Measurements from ENCODE around the gene ROBO1. TPM values are rescaled to one million over a fixed set of nuclear protein-coding genes. Genes with fewer than 3 reads are reported as not detected.

ROBO1 gene
- total and polyA plus RNA-seq, 2 of the 13 experiments (the other 11 are each of a cell fraction or from before 2014, with no cell fraction given) = 52.2 to 71.0 TPM

GRCh38 chr3:79184251-79184650 lies 583.5 kb downstream of the ROBO1 start (continued):
- no peak for TF ChIP-seq ZNF432 (CRISPR knock-in tag; IDR thresholded peaks at IDR 0.05; ENCODE audit: borderline replicate concordance)
- no peak for TF ChIP-seq ZBTB7B (CRISPR knock-in tag; IDR thresholded peaks at IDR 0.05)
- no peak for TF ChIP-seq ZNF670 (CRISPR knock-in tag; IDR thresholded peaks at IDR 0.05; ENCODE audit: borderline replicate concordance)
- TF ChIP-seq FIP1L1 (IDR thresholded peaks at IDR 0.05; ENCODE audit: borderline replicate concordance, insufficient read depth, low read depth, low read length) = no peak
- TF ChIP-seq REL (CRISPR knock-in tag; conservative IDR thresholded peaks at IDR 0.05) = no peak

- ChIA-PET CTCF (ENCODE audit: low intra/inter-chr PET ratio, low total read pairs) (no interaction called here), POLR2A (no interaction called here)
- Histone ChIP-seq H3K4me2 (ENCODE audit: low read depth, low read length) (no peak overlapping the region), H3K9me3 (ENCODE audit: low read length) (no peaks in the 10 kb centered on the region), H3K27me3 (ENCODE audit: control insufficient read depth in 1 of 2, insufficient read depth in 2 of 2, low read length in 2 of 2) (peaks cover 0 to 1% of the 10 kb centered on the region in 2 experiments; a peak in 1 of 5 replicates), H2AFZ (ENCODE audit: low read length) (no peak overlapping the region), H4K20me1 (ENCODE audit: insufficient read depth, low read length) (no peaks in the 10 kb centered on the region), H3K36me3 (replicated peaks in 1 of 2; ENCODE audit: control insufficient read depth in 1 of 2, insufficient read depth in 2 of 2, low read length in 2 of 2) (no peaks in the 10 kb centered on the region), H3K4me1 (ENCODE audit: insufficient read depth, low read length) (no peaks in the 10 kb centered on the region), H3K79me2 (ENCODE audit: insufficient read depth, low read length) (no peaks in the 10 kb centered on the region), H3K27ac (ENCODE audit: extremely low read length, insufficient read depth, low read length) (no peak overlapping the region), H3K9ac (ENCODE audit: insufficient read depth, low read depth, low read length) (no peak overlapping the region), H3K4me3 (replicated peaks in 1 of 3; ENCODE audit: insufficient read depth in 1 of 3, low read depth in 2 of 3, low read length in 3 of 3) (no peak overlapping the region)
- no peak for FAIRE-seq
- 0% methylated on average over 1 of the region's 1 CpG for WGBS (ENCODE audit: low lambda C conversion rate)
- ATAC-seq = no peak
- BruUV-seq (replicated peaks) = no TSS peak
- intact Hi-C loops (cut with micrococcal nuclease; ENCODE audit: unreplicated experiment) (loop anchor here (1.0 kb wide), 1 partner anchor 16 kb away; no protein-coding TSS in a partner anchor), in situ Hi-C loops (cut with HindIII; ENCODE audit: extremely low pct_ligation_motif_present, low pct_unique_long_range_greater_than_20kb) (no loop called here)
- no peak for DNase-seq (ENCODE audit: low spot score)
- TF ChIP-seq JUNB (CRISPR knock-in tag; IDR thresholded peaks at IDR 0.05; ENCODE audit: borderline replicate concordance) = no peak
Measured at GRCh38 chr3:79183496-79183895, 584.3 kb downstream of the ROBO1 start.

- Histone ChIP-seq H3K4me2 (ENCODE audit: low read depth, low read length) (no peak overlapping the region), H3K9me3 (ENCODE audit: low read length) (no peaks in the 10 kb centered on the region), H2AFZ (ENCODE audit: low read length) (no peak overlapping the region), H3K4me1 (ENCODE audit: insufficient read depth, low read length) (no peaks in the 10 kb centered on the region), H3K4me3 (replicated peaks in 1 of 3; ENCODE audit: insufficient read depth in 1 of 3, low read depth in 2 of 3, low read length in 3 of 3) (no peak overlapping the region), H3K27me3 (ENCODE audit: control insufficient read depth in 1 of 2, insufficient read depth in 2 of 2, low read length in 2 of 2) (0 out of 5 replicates have a peak, but pooled peaks cover 0 to 1% of the 10 kb centered on the region in 2 experiments), H3K9ac (ENCODE audit: insufficient read depth, low read depth, low read length) (no peak overlapping the region), H3K27ac (ENCODE audit: extremely low read length, insufficient read depth, low read length) (no peak overlapping the region), H4K20me1 (ENCODE audit: insufficient read depth, low read length) (no peaks in the 10 kb centered on the region), H3K36me3 (replicated peaks in 1 of 2; ENCODE audit: control insufficient read depth in 1 of 2, insufficient read depth in 2 of 2, low read length in 2 of 2) (no peaks in the 10 kb centered on the region), H3K79me2 (ENCODE audit: insufficient read depth, low read length) (no peaks in the 10 kb centered on the region)
- POLR2A ChIA-PET = no interaction called here
- in situ Hi-C loops (cut with HindIII; ENCODE audit: extremely low pct_ligation_motif_present, low pct_unique_long_range_greater_than_20kb) = no loop called here
- ATAC-seq (no peak), DNase-seq (ENCODE audit: low spot score) (no peak), FAIRE-seq (no peak)
- CTCF ChIA-PET (ENCODE audit: low intra/inter-chr PET ratio, low total read pairs) = no interaction called here
- intact Hi-C loops (cut with micrococcal nuclease; ENCODE audit: unreplicated experiment) = no loop called here
- BruUV-seq (replicated peaks) = no TSS peak
- WGBS (ENCODE audit: low lambda C conversion rate) = 1% methylated on average over 5 of the region's 5 CpGs
- no peak for TF ChIP-seq HMGA1 (CRISPR knock-in tag; conservative IDR thresholded peaks at IDR 0.05)
- no peak for TF ChIP-seq ATF5 (CRISPR knock-in tag; IDR thresholded peaks at IDR 0.05; ENCODE audit: low read depth)
- TF ChIP-seq CENPT (CRISPR knock-in tag; IDR thresholded peaks at IDR 0.05; ENCODE audit: low read depth) = no peak
- no peak for TF ChIP-seq HCFC1 (IDR thresholded peaks at IDR 0.05; ENCODE audit: low read depth, low read length)
- TF ChIP-seq RARA (CRISPR knock-in tag; IDR thresholded peaks at IDR 0.05) = no peak
- TF ChIP-seq MLXIP (CRISPR knock-in tag; IDR thresholded peaks at IDR 0.05; ENCODE audit: borderline replicate concordance) = no peak
- no peak for TF ChIP-seq HNRNPL (IDR thresholded peaks at IDR 0.05; ENCODE audit: low read depth, low read length)
Measured at GRCh38 chr3:79178471-79179180, 589.2 kb downstream of the ROBO1 start.
